EH (cell line): ENCODE results near the gene MAPK13.
"Not testable (repeated sequence)": the region's sequence is repeated elsewhere in the genome, so short reads cannot be mapped to it uniquely, and the experiment has no call there.

ENCODE experiments used
- DNase-seq: peaks from one replicate; pipeline ENCODE4 v3.0.0-alpha.2; 2015; ENCODE audit warnings: low read depth

Gene MAPK13

DNA sequence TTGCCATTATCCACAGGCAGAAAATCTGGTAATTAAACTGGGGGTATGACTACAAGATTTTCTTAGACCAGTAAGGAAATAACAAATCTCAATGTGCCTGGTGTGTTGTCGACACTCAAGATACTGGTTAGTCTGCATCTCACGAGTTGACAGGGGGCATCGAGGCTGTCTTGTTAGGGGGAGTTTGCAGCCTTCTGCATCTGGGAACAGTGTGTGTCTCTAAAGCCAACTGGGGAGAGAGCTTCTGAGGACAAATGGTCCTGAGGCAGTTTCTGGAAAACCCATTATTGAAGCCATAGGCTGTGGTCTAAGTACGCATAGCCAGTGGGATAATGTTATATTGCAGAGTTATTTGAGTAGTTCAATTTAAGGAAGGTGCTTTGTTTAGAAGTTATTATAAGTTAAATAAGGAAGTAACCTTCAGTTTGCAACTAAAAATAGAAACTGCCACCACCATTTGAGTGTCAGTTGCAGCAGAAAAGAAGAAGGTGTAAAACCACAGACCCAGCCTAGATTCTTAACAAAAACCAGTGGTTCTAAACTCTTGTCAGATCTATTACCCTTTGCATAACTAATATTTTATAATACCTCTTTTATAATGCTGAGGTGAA, 15.4 kb upstream of the MAPK13 start:
- no peak for DNase-seq

DNA sequence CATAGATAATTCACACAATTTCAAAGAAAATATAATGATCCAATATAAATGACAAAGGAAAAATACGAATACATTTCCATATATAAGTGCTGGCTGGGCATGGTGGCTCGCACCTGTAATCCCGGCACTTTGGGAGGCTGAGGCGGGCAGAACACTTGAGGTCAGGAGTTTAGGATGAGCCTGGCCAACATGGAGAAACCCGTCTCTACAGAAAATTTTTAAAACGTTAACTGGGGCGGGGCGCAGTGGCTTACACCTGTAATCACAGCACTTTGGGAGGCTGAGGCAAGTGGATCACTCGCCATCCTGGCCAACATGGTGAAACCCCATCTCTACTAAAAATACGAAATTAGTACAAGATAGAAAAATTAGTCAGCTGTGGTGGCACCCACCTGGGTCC, 14.9 kb upstream of the MAPK13 start:
- no peak for DNase-seq

DNA sequence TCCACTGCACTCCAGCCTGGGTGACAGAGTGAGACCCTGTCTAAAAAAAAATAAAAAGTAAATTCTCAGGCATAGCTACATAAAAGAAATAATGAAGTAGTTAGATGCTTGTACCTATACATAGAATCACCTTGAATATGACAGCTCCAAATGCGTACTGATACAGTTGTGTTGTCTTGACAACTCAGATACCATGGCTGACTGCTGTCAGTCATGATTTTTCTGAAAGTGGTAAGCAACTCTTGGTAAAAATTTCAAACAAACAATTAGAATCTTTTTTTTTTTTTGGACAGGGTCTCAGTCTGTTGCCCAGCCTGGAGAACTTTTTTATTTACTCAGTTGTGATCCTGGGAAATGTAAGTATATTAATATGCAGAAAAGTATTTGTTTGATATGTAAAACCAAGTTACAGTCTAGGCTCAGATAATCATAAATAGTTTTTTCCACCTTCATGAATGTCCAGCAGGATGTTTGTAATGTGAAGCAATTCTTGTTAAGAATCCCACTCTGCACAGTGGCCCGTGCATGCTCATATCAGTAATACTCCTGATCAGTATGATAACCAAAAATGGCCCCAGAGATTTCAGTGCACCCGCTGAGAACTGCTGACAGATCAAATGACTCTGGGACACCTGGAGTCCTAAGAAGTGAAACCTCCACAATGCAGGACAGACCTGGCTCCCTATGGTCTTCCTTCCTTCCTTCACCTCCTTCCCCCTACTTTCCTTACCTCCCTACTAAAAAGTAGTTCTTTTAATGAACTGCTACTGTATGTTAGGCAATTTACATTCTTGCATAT, 14.0 kb upstream of the MAPK13 start:
- no peak for DNase-seq

DNA sequence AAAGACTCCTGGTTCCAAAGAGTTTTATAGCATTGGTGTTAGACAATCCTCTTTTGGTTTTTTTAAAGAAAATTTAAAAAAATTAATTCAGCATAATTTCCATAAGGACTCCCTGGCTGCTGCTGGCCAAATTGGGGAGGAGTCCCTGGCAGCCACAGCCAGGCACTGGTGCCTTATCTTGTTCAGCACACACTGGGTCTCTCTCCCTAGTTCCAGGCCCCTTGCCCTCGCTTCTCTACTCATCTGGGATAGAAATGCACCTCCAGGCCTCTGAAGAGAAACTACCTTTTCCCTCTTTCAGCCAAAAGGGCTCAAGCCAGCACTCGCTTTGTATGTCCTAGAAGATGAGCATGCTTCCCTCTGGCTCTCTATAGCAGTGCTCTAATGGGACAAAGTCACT, 13.4 kb upstream of the MAPK13 start:
- no peak for DNase-seq

GRCh38 chr6:36117658-36118549, 12.4 kb upstream of the MAPK13 start:
- DNase-seq = no peak

DNA sequence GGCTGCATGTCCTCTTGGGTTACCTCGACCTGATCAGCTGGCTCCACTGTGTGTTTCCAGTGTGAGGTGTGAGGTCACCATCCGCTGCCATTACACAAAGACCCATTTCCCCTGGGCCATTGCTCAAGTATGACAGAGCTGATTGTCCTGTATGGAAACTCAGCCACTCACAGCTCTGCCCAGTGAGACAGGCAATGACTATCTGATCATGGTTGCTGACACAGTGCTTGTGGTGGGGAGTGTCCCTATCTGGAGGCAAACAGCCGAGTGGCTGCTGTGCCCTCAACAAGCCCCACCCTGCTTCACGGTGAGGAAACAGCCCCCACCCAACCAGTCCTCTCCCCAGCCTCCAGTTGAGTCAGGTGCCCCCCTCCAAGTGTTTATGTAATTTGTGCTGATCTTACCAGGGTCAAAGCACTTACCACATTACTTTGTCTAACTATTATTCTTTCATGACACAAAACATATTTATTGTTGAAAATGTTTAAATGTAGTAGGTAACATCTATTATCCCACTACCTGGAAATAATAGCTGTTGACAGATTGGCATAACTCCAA, 11.7 kb upstream of the MAPK13 start:
- no peak for DNase-seq

GRCh38 chr6:36119209-36119608, 11.1 kb upstream of the MAPK13 start:
- DNase-seq = no peak

DNA sequence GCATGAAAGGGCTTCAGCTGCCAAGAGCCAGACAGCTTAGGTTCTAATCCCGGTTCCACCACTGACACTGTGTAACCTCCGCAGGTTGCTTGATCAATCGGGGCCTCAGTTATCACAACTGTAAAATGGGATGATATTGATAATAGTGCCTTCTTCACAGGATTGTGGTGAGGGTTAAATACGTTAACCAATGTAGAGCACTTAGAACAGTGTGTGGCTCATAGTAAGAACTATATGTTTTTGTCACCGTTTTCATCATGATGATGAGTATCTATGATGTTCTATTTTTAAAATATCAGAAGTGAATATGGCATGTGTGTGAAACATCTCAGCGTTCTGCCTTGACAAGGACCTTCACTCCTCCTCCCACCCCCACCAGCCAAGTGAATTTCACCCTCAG, 10.3 kb upstream of the MAPK13 start:
- no peak for DNase-seq

GRCh38 chr6:36120539-36120938, 9.8 kb upstream of the MAPK13 start:
- no peak for DNase-seq

- DNase-seq = peak; percentile 67
Observed at GRCh38 chr6:36120979-36121786, 9.1 kb upstream of the MAPK13 start.

GRCh38 chr6:36121787-36122494, 8.4 kb upstream of the MAPK13 start:
- no peak for DNase-seq

GRCh38 chr6:36122495-36123269, 7.6 kb upstream of the MAPK13 start:
- DNase-seq = no peak

GRCh38 chr6:36123270-36124139, 6.8 kb upstream of the MAPK13 start:
- peak; percentile 83 for DNase-seq

GRCh38 chr6:36124346-36124745, 6.0 kb upstream of the MAPK13 start:
- not testable (repeated sequence) for DNase-seq

- no peak for DNase-seq
Observed at GRCh38 chr6:36124881-36125280, 5.4 kb upstream of the MAPK13 start.

- DNase-seq = no peak
Observed at GRCh38 chr6:36125575-36125974, 4.7 kb upstream of the MAPK13 start.

DNA sequence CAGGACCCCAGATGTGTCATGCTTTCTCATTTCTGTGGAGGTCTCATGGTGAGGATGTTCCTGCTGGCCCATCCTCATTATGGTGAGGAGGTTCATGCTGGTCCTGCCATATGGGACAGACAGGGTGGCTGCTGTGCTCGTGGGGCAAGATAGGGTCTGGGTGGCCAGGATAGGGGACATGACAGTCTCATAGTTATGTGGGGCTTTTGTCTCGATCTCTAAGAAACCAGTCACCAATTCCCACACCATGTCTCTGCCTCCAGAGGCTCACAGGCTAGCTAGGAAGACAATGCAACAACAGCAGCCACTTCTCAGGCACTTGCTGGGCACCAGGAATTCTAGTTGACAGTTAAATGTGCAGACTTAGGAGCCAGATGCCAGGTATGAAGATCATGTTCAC, 4.2 kb upstream of the MAPK13 start:
- no peak for DNase-seq

- peak; percentile 60 for DNase-seq
Observed at GRCh38 chr6:36126553-36127458, 3.5 kb upstream of the MAPK13 start.
